ENCODE data around the gene CARM1.
"Not testable (repeated sequence)": the region's sequence is repeated elsewhere in the genome, so short reads cannot be mapped to it uniquely, and the experiment has no call there.

CARM1 gene

GRCh38 chr19:10870955-10871603 is at the start of gene CARM1:
TSS of gene CARM1 (plus strand) at chr19:10871553. CDS start at chr19:10871703, 150 bp downstream.
- peak; percentile 99 for DNase-seq

GRCh38 chr19:10823690-10824089 is 47.7 kb upstream of the CARM1 start:
- DNase-seq: no peak

GRCh38 chr19:10826231-10826630 is 45.1 kb upstream of the CARM1 start:
- DNase-seq: no peak

- no peak for DNase-seq
Observed at GRCh38 chr19:10826846-10827245, 44.5 kb upstream of the CARM1 start.

- no peak for DNase-seq
Observed at GRCh38 chr19:10828981-10829821, 42.2 kb upstream of the CARM1 start.

- no peak for DNase-seq
Observed at GRCh38 chr19:10829967-10830366, 41.4 kb upstream of the CARM1 start.

- DNase-seq: no peak
Observed at GRCh38 chr19:10830370-10830769, 41.0 kb upstream of the CARM1 start.

GRCh38 chr19:10830931-10831779 is 40.2 kb upstream of the CARM1 start:
- DNase-seq: no peak

- DNase-seq: no peak
Observed at GRCh38 chr19:10831987-10832938, 39.1 kb upstream of the CARM1 start.

GRCh38 chr19:10832939-10833296 is 38.4 kb upstream of the CARM1 start:
- no peak for DNase-seq

GRCh38 chr19:10835089-10835753 is 36.1 kb upstream of the CARM1 start:
- no peak for DNase-seq

GRCh38 chr19:10835754-10836478 is 35.4 kb upstream of the CARM1 start, which contains the start of gene TMED1:
TSS of gene TMED1 (minus strand) at chr19:10836212. CDS start at chr19:10836191, 21 bp downstream.
- DNase-seq: peak; percentile 100

GRCh38 chr19:10836479-10837330 is 34.6 kb upstream of the CARM1 start:
- no peak for DNase-seq

GRCh38 chr19:10837649-10838048 is 33.7 kb upstream of the CARM1 start:
- DNase-seq: not testable (repeated sequence)

- DNase-seq: no peak
Observed at GRCh38 chr19:10838377-10838776, 33.0 kb upstream of the CARM1 start.

GRCh38 chr19:10839114-10840050 is 32.0 kb upstream of the CARM1 start:
- DNase-seq: no peak

GRCh38 chr19:10842788-10843187 is 28.6 kb upstream of the CARM1 start:
- no peak for DNase-seq

GRCh38 chr19:10846500-10847202 is 24.7 kb upstream of the CARM1 start:
- peak; percentile 35 for DNase-seq
